Keratinocyte (primary cell): ENCODE data around the gene CTNNA3.

Experiments used
- EZH2 ChIP-seq: IDR thresholded peaks from one replicate; pipeline ENCODE4 v1.6.1; 2012; ENCODE audit warnings: inconsistent platforms, mild to moderate bottlenecking, low read length, moderate library complexity
- TF ChIP-seq, protein P1 (sequence below), 3 experiments: IDR thresholded peaks in 1 of 3; conservative IDR thresholded peaks in 1 of 3; optimal IDR thresholded peaks in 1 of 3; 2 replicates in 2 of 3; 3 replicates in 1 of 3; pipeline versions ENCODE3 to v1.5.1; 2011; ENCODE audit warnings: low read length in 3 of 3, mild to moderate bottlenecking in 3 of 3, moderate library complexity in 2 of 3, control low read depth in 1 of 3, inconsistent platforms in 1 of 3; ENCODE audit not compliant: insufficient read depth in 2 of 3; ENCODE audit errors: extremely low read depth in 1 of 3

DNA sequence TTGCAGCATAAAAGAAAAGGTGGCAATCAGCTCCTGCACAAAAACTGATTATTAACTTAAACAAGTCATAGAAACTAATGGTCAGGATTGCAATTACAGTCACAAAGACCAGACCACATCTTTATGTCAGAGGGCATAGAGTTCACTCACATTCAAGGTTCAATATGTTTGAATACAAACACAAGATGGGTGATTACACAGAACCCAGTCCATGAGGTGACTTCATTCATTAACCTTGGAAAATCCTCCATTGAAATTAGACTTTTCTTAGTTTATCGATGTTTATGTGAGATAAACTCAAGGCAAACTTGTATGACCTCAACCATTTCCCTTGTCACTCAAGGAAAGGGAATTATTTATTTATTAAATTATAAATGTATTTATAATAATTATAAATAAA, 1158.8 kb downstream of the CTNNA3 start:
- TF ChIP-seq, protein P1, sequence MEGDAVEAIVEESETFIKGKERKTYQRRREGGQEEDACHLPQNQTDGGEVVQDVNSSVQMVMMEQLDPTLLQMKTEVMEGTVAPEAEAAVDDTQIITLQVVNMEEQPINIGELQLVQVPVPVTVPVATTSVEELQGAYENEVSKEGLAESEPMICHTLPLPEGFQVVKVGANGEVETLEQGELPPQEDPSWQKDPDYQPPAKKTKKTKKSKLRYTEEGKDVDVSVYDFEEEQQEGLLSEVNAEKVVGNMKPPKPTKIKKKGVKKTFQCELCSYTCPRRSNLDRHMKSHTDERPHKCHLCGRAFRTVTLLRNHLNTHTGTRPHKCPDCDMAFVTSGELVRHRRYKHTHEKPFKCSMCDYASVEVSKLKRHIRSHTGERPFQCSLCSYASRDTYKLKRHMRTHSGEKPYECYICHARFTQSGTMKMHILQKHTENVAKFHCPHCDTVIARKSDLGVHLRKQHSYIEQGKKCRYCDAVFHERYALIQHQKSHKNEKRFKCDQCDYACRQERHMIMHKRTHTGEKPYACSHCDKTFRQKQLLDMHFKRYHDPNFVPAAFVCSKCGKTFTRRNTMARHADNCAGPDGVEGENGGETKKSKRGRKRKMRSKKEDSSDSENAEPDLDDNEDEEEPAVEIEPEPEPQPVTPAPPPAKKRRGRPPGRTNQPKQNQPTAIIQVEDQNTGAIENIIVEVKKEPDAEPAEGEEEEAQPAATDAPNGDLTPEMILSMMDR (optimal IDR thresholded peaks at IDR 0.05 in 1 of 3, IDR thresholded peaks at IDR 0.05 in 1 of 3, conservative IDR thresholded peaks at IDR 0.05 in 1 of 3; ENCODE audit: extremely low read depth in 1 of 3, insufficient read depth in 2 of 3, low read length in 3 of 3): no peak
- TF ChIP-seq EZH2: no peak
